Measurements from ENCODE around the gene PFKM.

The PFKM gene

GRCh38 chr12:48189331-48190125 is 70.4 kb downstream of the PFKM start:
- Histone ChIP-seq H3K9ac (ENCODE audit: low read length) (no peak overlapping the region), H3K4me3 (ENCODE audit: low read depth, low read length) (no peak overlapping the region), H3K36me3 (ENCODE audit: control insufficient read depth, insufficient read depth, low read length) (no peaks in the 10 kb centered on the region), H3K27me3 (ENCODE audit: control insufficient read depth, insufficient read depth, low read length) (peaks cover 97% of the 10 kb centered on the region), H3K4me1 (ENCODE audit: control insufficient read depth, insufficient read depth, low read length) (0 out of 2 replicates have a peak, but pooled peaks cover 4% of the 10 kb centered on the region), H3K9me3 (ENCODE audit: control insufficient read depth, insufficient read depth, low read depth, low read length) (no peaks in the 10 kb centered on the region), H3K27ac (ENCODE audit: low read depth, low read length) (no peak overlapping the region)

GRCh38 chr12:48191096-48191495 is 71.9 kb downstream of the PFKM start:
- no peaks in the 10 kb centered on the region for H3K36me3 ChIP-seq (ENCODE audit: control insufficient read depth, insufficient read depth, low read length)
- H3K27ac ChIP-seq (ENCODE audit: low read depth, low read length): no peak overlapping the region
- H3K4me3 ChIP-seq (ENCODE audit: low read depth, low read length): no peak overlapping the region
- H3K27me3 ChIP-seq (ENCODE audit: control insufficient read depth, insufficient read depth, low read length): peaks cover 97% of the 10 kb centered on the region
- no peak overlapping the region for H3K9ac ChIP-seq (ENCODE audit: low read length)
- no peaks in the 10 kb centered on the region for H3K9me3 ChIP-seq (ENCODE audit: control insufficient read depth, insufficient read depth, low read depth, low read length)
- no peaks in the 10 kb centered on the region for H3K4me1 ChIP-seq (ENCODE audit: control insufficient read depth, insufficient read depth, low read length)

DNA sequence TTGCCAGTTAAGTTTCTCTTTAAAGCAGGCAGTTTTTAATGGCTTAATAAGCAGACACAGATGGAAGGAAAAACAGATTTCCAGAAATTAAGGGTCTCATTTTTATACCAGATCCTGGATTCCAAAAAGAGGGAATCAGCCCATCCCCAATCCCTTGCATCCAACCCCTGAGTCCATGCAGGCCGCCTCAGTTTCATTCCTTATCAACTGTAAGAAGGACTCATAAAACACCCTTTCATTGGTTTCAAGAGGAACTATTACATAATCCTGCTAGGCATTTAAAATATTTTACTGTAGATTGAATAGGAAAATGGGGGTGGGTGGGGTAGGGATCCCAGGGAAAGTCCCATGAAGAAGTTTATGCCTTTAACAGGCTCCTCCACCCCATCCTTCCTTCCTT is 73.7 kb downstream of the PFKM start:
- Histone ChIP-seq H3K9ac (ENCODE audit: low read length) (no peak overlapping the region), H3K27me3 (ENCODE audit: control insufficient read depth, insufficient read depth, low read length) (peaks cover 91% of the 10 kb centered on the region), H3K4me3 (ENCODE audit: low read depth, low read length) (no peak overlapping the region), H3K36me3 (ENCODE audit: control insufficient read depth, insufficient read depth, low read length) (no peaks in the 10 kb centered on the region), H3K27ac (ENCODE audit: low read depth, low read length) (no peak overlapping the region), H3K4me1 (ENCODE audit: control insufficient read depth, insufficient read depth, low read length) (no peaks in the 10 kb centered on the region; the same call in 1 of the 2 replicates), H3K9me3 (ENCODE audit: control insufficient read depth, insufficient read depth, low read depth, low read length) (no peaks in the 10 kb centered on the region)

DNA sequence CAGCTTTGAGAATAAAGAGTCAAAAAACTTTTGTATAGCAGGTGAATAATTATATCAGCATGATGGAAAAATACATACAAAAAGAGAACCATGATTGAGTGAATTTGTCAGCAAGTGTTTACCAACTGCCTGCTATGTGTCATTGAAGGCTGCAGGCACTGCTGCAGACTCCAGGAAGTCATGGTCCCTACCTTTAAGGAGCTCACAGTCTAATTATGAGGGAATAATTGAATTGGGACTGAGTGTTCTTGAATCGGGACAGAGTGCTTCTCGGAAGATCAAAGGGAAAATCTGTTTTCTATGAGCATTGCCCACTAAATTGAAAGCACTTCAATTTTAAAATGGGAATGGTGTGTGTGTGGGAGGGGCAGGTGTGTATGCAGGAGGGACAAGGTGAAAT is 74.5 kb downstream of the PFKM start:
- Histone ChIP-seq H3K27me3 (ENCODE audit: control insufficient read depth, insufficient read depth, low read length) (peaks cover 88% of the 10 kb centered on the region), H3K36me3 (ENCODE audit: control insufficient read depth, insufficient read depth, low read length) (no peaks in the 10 kb centered on the region), H3K9ac (ENCODE audit: low read length) (no peak overlapping the region), H3K27ac (ENCODE audit: low read depth, low read length) (no peak overlapping the region), H3K4me1 (ENCODE audit: control insufficient read depth, insufficient read depth, low read length) (no peaks in the 10 kb centered on the region; the same call in 1 of the 2 replicates), H3K4me3 (ENCODE audit: low read depth, low read length) (no peak overlapping the region), H3K9me3 (ENCODE audit: control insufficient read depth, insufficient read depth, low read depth, low read length) (no peaks in the 10 kb centered on the region)

GRCh38 chr12:48194799-48195201 is 75.6 kb downstream of the PFKM start:
- H3K9ac ChIP-seq (ENCODE audit: low read length): no peak overlapping the region
- H3K4me1 ChIP-seq (ENCODE audit: control insufficient read depth, insufficient read depth, low read length): no peaks in the 10 kb centered on the region; the same call in 1 of the 2 replicates
- peaks cover 89% of the 10 kb centered on the region for H3K27me3 ChIP-seq (ENCODE audit: control insufficient read depth, insufficient read depth, low read length)
- H3K4me3 ChIP-seq (ENCODE audit: low read depth, low read length): no peak overlapping the region
- H3K9me3 ChIP-seq (ENCODE audit: control insufficient read depth, insufficient read depth, low read depth, low read length): no peaks in the 10 kb centered on the region
- no peak overlapping the region for H3K27ac ChIP-seq (ENCODE audit: low read depth, low read length)
- no peaks in the 10 kb centered on the region for H3K36me3 ChIP-seq (ENCODE audit: control insufficient read depth, insufficient read depth, low read length)

All from HUES6 (cell line).